ENCODE results near the gene LDLRAD3. TPM values are rescaled to one million over a fixed set of nuclear protein-coding genes. Genes with fewer than 3 reads are reported as not detected.
A peak's percentile ranks its signal among the peaks of the same experiment; 100 is the strongest.

The LDLRAD3 gene
- total and polyA plus RNA-seq, 3 donors from 2014 or later: 7.1 to 14.6 (median 12.0) TPM

GRCh38 chr11:36002196-36002595 is 58.3 kb downstream of the LDLRAD3 start:
- Histone ChIP-seq H3K36me3 (ENCODE audit: low read depth, missing control alignments) (no peaks in the 10 kb centered on the region), H3K4me1 (no peaks in the 10 kb centered on the region), H3K27me3 (no peaks in the 10 kb centered on the region), H3K9me3 (no peaks in the 10 kb centered on the region), H3K27ac (no peak overlapping the region), H3K4me3 (no peak overlapping the region)
- WGBS, 2 donors: 58 to 69% methylated on average over 6 of the region's 6 CpGs
- no peak for DNase-seq
- intact Hi-C loops (cut with DNase I; ENCODE audit: low total_unique reads): no loop called here
- no peak for TF ChIP-seq CTCF (IDR thresholded peaks at IDR 0.05)
- TF ChIP-seq POLR2A (IDR thresholded peaks at IDR 0.05): no peak

DNA sequence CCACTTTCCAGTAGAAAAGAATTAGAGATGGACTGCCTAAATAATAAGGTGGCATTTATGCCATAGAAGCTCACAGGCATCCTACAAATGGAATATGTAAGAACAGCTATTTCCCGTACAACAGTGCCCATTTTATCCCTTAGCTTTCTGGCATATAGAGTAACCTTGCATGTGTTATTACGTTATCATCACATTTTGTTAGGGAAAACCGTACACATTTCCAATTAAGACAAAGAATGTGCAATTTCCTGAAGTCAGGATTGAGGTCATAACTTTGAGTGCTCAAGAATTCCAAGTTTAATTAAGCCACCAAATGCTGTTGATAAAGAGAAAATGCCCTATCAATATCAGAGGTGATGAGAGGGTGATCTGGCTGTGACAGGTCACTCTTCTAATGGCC is 58.9 kb downstream of the LDLRAD3 start:
- WGBS, 2 donors: 71 to 72% methylated on average over 3 of the region's 3 CpGs
- Histone ChIP-seq H3K27me3 (no peaks in the 10 kb centered on the region), H3K4me1 (no peaks in the 10 kb centered on the region), H3K9me3 (no peaks in the 10 kb centered on the region), H3K4me3 (no peak overlapping the region), H3K36me3 (ENCODE audit: low read depth, missing control alignments) (no peaks in the 10 kb centered on the region), H3K27ac (no peak overlapping the region)
- intact Hi-C loops (cut with DNase I; ENCODE audit: low total_unique reads): no loop called here
- TF ChIP-seq POLR2A (IDR thresholded peaks at IDR 0.05) (no peak), CTCF (IDR thresholded peaks at IDR 0.05) (no peak)
- DNase-seq: no peak

DNA sequence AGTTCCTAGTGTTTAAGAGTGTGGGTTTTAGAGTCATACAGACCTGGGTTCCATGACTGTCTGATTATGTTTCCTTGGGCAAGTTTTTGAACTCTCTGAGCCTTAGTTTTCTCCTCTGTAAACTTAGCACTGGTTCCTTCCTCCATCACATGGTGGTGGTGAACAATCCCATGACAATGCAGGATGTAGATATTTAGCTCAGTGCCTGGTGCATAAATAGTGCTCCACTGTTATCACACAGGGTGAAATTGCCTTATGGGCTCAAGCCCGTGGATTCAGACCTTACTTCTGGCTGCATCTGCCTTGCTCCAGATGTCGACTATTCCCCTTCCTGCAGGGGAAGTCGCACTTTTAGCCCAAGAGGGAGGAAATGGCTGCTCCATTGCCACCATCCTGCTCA is 62.7 kb downstream of the LDLRAD3 start:
- 81 to 93% methylated on average over 3 of the region's 3 CpGs for WGBS, 2 donors

DNA sequence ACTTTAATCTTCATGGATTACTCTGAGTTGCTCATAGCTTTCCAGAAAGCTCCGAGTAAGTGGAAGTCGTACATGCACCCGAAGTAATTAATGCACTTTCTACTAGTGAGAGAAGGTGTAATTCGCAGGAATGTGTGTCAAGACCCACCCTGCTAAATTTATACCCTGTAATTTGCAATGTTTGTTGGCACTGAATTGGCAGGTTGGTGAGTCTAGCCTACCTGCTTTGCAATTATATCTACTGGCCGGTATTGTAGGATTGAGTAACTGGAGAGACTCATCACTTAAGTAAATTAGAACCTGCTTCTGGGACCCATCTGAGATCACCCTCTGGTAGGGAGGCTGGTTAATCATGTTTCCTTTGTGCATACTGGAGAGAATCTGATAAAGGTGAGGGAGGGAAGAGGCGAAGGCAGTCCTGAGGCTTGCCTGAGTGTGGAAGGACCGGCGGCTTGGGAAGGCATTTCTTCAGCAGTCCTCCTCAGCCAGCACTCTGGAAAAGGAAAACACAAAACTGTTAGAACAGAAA is 63.3 kb downstream of the LDLRAD3 start:
- TF ChIP-seq POLR2A (IDR thresholded peaks at IDR 0.05): no peak
- no peak for TF ChIP-seq CTCF (IDR thresholded peaks at IDR 0.05)
- intact Hi-C loops (cut with DNase I; ENCODE audit: low total_unique reads): no loop called here
- Histone ChIP-seq H3K4me1 (peaks cover 12% of the 10 kb centered on the region), H3K36me3 (ENCODE audit: low read depth, missing control alignments) (no peaks in the 10 kb centered on the region), H3K4me3 (no peak overlapping the region), H3K27me3 (no peaks in the 10 kb centered on the region), H3K27ac (no peak overlapping the region), H3K9me3 (no peaks in the 10 kb centered on the region)
- WGBS, 2 donors: 81 to 92% methylated on average over 8 of the region's 8 CpGs
- DNase-seq: no peak

More for the DNA sequence above, 62.7 kb downstream of the LDLRAD3 start:
- Histone ChIP-seq H3K27me3 (no peaks in the 10 kb centered on the region), H3K4me3 (no peak overlapping the region), H3K27ac (no peak overlapping the region), H3K9me3 (no peaks in the 10 kb centered on the region), H3K4me1 (peaks cover 12% of the 10 kb centered on the region), H3K36me3 (ENCODE audit: low read depth, missing control alignments) (no peaks in the 10 kb centered on the region)
- intact Hi-C loops (cut with DNase I; ENCODE audit: low total_unique reads): no loop called here
- DNase-seq: no peak
- no peak for TF ChIP-seq POLR2A (IDR thresholded peaks at IDR 0.05)
- no peak for TF ChIP-seq CTCF (IDR thresholded peaks at IDR 0.05)

DNA sequence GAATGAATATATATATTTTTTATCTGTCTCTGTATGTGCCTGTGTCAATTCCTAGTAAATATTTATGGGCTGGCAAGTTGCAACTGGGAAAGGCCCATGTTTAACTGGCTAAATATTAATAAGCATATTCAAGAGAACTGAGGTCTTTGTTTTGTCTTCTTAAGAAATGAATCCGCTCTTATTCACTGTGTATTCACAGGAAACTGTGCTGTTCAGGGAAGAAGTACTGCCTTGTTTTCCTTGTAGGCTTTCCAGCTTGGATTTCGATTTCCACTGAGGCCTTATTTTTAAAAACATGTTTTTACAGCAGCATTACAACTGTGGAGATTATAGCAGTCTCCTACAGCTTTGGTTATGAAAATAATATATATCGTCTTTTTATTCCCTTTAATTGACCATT is 64.7 kb downstream of the LDLRAD3 start:
- H3K36me3 ChIP-seq (ENCODE audit: low read depth, missing control alignments): no peaks in the 10 kb centered on the region
- intact Hi-C loops (cut with DNase I; ENCODE audit: low total_unique reads): no loop called here
- 60 to 62% methylated on average over 3 of the region's 3 CpGs for WGBS, 2 donors
- H3K27me3 ChIP-seq: no peaks in the 10 kb centered on the region
- no peaks in the 10 kb centered on the region for H3K9me3 ChIP-seq
- H3K4me1 ChIP-seq: peaks cover 18% of the 10 kb centered on the region
- no peak for TF ChIP-seq CTCF (IDR thresholded peaks at IDR 0.05)
- no peak for TF ChIP-seq POLR2A (IDR thresholded peaks at IDR 0.05)
- peak overlapping the region; percentile 2 to 44 for H3K27ac ChIP-seq
- no peak for DNase-seq
- H3K4me3 ChIP-seq: no peak overlapping the region
